ENCODE measurements around the gene MRPL53.

MRPL53 gene

GRCh38 chr2:74472086-74472944, at the start of gene MRPL53:
Gene MRPL53 (minus strand): TSS chr2:74472680. CDS start chr2:74472660, 20 bp downstream.
- DNase-seq (ENCODE audit: low read depth), result peak; percentile 86

DNA sequence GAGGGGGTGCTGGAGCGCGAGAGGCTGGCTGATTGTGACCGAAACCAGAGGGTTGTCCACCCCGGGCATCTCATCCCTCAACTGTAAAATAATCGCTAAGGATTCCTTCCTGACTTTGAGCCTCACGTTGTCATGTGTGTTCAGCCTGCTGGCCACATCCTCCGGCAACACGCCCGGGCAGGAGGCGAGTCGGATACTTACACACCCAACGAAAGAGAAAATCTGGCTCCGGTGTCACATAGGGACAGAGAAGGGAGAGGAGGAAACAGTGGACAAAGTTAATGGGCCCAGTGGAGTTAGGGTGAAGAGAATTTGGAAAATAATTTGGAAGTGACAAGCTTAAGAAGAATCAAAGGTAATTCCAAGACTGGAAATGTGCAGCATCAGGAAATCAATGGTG, 44.2 kb upstream of the MRPL53 start:
- no peak for DNase-seq (ENCODE audit: low read depth)

DNA sequence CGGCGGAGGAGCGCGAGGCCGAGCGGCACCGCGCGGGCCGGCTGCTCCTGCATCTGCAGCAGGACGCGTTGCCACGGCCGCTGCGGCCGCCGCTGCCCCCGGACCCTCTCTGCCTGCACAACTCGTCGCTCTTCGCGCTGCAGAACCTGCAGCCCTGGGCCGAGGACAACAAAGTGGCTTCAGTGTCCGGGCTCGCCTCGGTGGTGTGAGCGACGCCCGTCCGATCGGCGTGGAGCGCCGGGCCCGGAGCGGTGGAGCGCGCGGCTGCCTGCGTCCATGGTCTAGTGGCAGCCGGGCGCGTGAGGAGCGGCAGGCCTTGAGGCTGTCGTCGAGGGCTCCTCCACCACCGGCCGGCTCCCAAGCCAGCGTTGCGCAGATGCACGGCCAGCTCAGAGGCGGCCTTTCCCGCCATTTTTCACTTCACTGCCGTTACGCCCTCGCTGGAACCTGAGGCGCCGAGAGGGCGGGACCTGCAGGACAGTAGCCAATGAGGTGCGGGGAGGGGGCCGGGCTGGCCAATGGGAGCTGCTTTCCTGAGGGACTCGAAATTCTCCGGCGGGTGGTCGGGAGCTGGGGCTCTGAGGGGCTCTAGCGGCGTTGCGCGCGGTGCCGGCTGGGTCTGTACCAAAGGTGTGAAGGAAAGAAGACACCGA, 43.6 kb upstream of the MRPL53 start:
- DNase-seq (ENCODE audit: low read depth), result no peak

- DNase-seq (ENCODE audit: low read depth), result no peak
These were observed 42.9 kb upstream of the MRPL53 start for GRCh38 chr2:74515271-74515980.

DNA sequence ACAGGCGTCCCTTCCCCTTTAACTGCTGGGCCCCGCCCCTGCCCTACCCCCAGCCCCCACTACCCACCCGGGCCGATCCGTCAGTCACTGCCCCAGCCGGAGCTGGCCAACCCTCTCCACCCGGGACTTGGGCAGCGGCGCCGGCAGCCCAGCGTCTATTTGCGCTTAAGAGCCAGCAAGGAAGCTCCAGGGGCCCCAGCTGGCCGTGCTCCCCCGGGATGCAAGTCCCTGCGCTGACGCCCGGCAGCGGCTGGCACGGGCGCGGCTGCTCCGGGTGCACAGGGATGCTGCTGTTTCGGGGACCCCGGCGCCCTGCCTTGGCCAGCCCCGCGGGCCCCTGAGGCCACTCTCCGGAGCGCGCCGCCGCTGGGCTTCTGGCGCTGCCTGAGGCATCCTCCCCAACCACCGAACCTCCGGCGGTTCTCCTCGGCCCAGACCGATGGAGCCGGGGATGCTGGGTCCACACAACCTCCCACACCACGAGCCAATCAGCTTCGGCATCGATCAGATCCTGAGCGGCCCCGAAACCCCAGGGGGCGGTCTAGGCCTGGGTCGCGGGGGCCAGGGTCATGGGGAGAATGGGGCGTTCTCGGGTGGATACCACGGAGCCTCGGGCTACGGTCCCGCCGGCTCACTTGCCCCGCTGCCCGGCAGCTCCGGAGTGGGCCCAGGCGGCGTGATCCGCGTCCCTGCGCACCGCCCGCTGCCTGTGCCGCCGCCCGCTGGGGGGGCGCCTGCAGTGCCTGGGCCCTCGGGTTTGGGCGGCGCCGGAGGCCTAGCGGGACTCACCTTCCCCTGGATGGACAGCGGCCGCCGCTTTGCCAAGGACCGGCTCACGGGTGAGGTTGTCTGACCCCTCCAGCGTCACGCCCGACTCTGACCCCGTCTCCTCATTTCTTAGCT, 42.1 kb upstream of the MRPL53 start, which contains the start of gene TLX2:
Gene TLX2 (plus strand): TSS at position 83 of the 903 bp plus-strand sequence. CDS start 357 bp downstream, at position 440.
- DNase-seq (ENCODE audit: low read depth), result no peak

- DNase-seq (ENCODE audit: low read depth), result no peak
These were observed 41.3 kb upstream of the MRPL53 start for GRCh38 chr2:74513605-74514367.

DNA sequence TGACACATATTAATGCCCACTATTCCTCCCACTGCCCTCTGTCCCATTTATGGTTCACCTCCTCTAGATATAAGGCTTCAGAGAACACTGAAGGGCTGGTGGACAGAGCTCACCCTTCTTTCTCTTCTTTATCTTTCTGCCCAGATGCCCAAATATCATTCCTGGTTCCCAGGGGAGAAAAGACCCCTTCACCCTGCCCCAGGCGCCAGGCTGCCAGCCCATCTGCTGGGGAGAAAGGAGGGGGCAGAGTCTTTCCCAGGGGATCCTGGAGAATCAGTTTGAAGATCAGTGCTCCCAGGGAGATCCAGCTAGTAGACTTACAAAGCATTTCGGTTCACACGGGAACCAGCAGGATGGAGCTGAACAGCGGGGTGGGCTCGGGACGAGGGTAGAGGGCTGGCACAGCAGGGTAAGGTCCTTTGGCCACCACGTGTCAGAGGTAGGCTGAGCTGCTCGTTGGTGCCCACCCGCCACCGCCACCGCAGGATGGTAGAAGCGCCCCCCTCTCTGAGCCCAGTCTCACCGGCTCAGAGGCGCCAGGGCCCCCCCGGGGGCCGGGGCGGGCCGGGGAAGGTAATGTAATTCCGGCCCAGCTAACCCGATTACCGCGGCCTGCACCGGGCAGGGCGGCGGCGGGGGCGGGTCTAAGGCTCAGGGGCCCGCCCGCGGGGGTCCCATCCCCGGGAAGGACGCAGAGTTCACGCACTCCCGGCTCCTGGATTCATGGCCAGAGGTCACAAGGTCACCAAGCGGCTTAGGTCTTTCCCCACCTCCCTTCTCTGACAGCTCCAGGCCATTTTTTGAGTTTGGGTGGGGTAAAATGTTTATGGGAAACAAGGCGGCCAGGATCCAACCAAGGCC, 40.5 kb upstream of the MRPL53 start:
- DNase-seq (ENCODE audit: low read depth), result no peak

DNA sequence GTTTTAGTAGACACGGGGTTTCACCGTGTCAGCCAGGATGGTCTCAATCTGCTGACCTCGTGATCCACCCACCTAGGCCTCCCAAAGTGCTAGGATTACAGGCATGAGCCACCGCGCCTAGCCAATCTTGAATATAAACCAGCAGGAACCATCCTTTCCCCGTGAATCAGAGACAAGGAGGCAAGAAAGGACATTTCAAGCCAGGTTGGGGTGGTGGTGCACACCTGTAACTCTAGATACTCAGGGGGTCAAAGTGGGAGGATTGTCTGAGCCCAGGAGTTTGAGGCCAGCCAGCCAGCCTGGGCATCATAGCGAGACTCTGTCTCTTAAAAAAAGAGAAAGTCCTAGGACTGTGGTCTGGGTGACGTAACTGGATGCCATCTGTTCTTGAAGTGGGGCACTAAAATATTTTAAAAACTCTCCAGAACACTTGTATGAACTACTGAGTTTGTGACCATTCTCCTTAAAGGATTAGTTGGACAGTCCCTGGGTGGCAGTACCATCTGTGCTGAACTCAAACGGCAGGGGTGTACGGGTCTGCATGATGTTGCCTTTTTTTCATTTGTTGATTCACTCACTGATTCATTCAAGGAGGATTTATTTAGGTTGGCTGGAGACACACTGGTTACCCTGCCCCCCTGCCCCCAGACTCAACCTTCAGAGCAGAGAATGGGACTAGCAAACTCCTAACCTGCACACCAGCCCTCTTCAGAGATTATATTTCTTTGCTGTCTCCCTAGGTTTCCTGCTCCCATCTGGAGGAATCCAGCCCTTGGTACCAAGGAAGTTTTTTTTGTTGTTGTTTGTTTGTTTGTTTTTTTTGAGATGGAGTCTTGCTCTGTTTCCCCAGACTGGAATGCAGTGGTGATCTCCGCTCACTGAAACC, 38.9 kb upstream of the MRPL53 start:
- no peak for DNase-seq (ENCODE audit: low read depth)

DNA sequence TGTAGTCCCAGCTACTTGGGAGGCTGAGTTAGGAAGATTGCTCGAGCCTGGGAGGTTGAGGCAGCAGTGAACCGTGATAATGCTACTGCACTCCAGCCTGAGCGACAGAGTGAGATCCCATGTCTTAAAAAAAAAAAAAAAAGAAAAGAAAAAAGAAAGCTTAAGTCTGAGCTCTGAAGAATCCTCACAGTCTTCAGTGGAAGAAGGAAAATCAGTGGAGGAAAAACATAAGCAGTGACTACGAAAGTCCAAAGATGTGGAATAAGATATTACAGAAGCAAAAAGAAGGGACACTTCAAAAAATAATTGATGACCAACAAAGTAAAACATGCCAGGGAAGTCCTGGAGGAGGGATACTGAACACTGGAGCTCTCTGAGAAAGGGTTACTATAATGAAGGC, 37.8 kb upstream of the MRPL53 start:
- DNase-seq (ENCODE audit: low read depth), result no peak

DNA sequence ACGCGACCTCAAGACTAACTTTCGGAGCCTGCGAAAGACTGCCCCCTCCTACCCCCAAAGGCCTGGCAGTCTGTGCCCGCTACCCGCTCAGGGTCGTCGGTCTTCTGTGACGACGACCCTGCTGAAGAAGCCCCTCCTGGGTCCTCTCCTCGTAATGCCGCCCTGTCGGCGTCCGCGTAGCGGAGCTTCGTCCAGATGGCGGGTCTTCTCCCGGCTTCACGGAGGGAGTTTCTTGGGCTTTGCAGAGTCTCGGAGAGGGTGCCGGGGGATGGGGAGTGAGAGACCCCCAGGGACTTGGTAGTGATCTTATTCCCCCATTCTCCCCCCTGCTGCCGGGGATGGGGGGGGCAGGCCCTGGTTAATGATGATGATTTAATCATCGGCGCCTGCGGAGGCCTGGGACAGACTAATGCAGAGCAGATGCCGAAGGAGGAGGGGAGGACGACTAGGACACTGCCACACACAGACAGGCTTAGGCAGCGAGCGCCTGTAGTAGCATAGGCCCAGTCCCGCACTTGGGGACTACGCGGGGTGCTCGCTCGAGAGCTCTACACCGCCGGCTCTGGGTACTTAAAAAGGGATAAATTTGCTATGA, 35.5 kb upstream of the MRPL53 start:
- DNase-seq (ENCODE audit: low read depth), result peak; percentile 57

GRCh38 chr2:74507145-74507925, 34.9 kb upstream of the MRPL53 start, which contains the start of gene PCGF1:
Gene PCGF1 (minus strand): TSS chr2:74507695. CDS start chr2:74507668, 27 bp downstream.
- DNase-seq (ENCODE audit: low read depth), result peak; percentile 96

GRCh38 chr2:74505448-74506246, 33.2 kb upstream of the MRPL53 start:
- DNase-seq (ENCODE audit: low read depth), result no peak

GRCh38 chr2:74504591-74504990, 32.1 kb upstream of the MRPL53 start:
- no peak for DNase-seq (ENCODE audit: low read depth)

- DNase-seq (ENCODE audit: low read depth), result no peak
These were observed 31.3 kb upstream of the MRPL53 start for GRCh38 chr2:74503506-74504475.

DNA sequence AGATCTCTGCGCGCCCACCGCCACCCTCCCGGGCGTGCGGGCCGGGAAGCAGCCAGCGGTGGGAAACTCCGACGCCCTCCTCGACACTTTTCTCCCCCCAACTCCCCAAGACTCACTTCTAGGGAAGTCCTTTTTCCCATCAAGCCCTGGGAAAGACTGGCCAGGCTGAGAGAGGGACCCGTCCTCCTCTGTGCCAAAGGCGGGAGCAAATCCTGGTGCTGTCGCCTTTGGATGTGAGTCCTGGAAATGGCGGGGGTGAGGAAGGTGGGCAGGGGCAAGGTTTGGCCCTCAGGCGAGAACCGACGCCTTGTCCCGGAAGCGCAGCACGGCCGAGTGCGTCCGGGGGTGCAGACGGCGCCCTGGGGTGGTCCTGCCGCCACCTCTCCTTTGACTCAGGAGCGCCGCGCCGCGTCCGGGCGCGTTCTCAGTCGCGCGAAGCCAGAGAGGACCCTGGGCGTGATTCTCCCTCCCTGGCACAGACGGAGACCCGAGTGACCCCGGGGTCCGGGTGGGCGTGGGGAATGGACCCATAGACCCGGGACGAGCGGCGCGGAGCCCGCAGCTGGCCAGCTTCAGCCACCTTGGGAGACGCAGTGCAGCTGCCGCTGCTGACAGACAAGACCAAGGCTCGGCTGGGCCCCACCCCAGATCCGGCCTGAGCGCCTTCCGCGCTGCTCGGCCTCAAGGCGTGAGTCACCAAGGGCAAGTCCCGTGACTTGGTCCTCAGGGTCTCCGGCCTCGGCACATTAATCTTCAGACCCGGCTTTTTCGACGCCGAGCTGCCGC, 30.4 kb upstream of the MRPL53 start:
- DNase-seq (ENCODE audit: low read depth), result peak; percentile 59

Measured in GM04504 (cell line).